ENCODE measurements around the gene MLLT3.
"Not testable (repeated sequence)": the region's sequence is repeated elsewhere in the genome, so short reads cannot be mapped to it uniquely, and the experiment has no call there.

MLLT3 gene

GRCh38 chr9:20622330-20623020 is at the start of gene MLLT3:
Gene MLLT3 (minus strand): TSS chr9:20622499.
- DNase-seq: peak; percentile 49

DNA sequence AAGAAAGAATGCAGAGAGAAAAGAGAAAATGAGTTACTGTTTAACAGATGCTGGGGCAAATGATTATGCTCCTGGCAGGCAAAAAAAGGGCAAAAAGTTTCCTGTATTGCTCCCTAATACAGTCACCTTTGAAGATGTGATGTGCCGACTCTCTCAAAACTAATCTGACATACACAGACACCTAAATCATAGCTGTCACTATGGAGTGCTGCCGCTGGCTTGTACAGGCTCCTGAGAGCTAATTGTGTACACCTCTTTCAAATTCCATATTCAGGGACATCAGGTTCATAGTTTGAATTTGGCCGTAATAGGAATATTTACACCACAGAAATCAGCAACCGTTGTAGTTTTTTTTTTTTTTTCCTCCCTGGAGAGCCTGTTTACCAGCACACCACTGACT is 49.3 kb upstream of the MLLT3 start:
- no peak for DNase-seq

GRCh38 chr9:20670395-20670794 is 48.1 kb upstream of the MLLT3 start:
- no peak for DNase-seq

GRCh38 chr9:20664501-20664900 is 42.2 kb upstream of the MLLT3 start:
- DNase-seq: no peak

- DNase-seq: no peak
Measured at GRCh38 chr9:20663133-20663532, 40.8 kb upstream of the MLLT3 start.

GRCh38 chr9:20662156-20662555 is 39.9 kb upstream of the MLLT3 start:
- no peak for DNase-seq

GRCh38 chr9:20659474-20659967 is 37.2 kb upstream of the MLLT3 start:
- DNase-seq: no peak

DNA sequence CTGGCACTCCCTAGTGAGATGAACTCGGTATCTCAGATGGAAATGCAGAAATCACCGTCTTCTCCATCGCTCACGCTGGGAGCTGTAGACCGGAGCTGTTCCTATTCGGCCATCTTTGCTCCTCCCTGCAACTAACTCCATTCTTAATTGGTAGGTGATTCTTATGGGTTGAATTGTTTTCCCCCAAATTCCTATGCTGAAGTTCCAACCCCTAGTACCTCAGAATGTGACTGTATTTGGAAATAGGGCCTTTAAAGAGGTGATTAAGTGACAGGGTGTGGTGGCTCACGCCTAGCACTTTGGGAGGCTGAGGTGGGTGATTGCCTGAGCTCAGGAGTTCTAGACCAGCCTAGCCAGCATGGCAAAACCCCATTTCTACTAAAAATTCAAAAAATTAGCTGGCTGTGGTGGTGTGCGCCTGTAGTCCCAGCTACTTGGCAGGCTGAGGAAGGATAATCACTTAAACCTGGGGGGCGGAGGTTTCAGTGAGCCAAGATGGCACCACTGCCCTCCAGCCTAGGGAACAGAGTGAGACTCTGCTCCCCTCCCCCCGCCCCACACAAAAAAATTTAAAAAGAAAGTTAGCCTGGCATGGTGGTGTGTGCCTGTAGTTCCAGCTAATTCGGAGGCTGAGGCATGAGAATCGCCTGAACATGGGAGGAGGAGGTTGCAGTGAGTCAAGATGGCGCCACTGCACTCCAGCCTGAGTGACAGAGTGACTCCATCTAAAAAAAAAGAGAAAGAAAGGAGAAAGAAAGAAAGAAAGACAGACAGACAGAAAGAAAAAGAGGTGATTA is 36.6 kb upstream of the MLLT3 start:
- DNase-seq: no peak

- not testable (repeated sequence) for DNase-seq
Measured at GRCh38 chr9:20658246-20658667, 36.0 kb upstream of the MLLT3 start.

DNA sequence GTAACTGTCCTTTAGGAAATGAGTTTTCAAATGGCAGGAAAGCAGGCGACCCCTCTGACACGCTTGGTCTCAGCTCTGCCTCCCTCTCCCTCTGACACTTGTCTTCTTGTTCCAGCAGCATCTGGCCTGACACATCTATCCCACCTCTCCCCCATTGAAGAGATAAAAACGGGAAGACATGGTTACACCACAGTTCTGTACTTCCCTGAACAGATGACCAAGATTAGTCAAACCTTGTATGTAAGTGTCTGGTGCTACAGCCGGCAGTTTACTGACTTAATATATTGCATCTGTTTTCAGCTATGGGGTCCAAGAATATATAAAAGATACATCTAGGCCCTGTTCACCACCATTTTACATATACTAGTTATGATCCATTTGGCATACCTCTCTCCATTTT is 29.6 kb upstream of the MLLT3 start:
- DNase-seq: no peak

GRCh38 chr9:20650750-20651299 is 28.5 kb upstream of the MLLT3 start:
- DNase-seq: no peak

- no peak for DNase-seq
Measured at GRCh38 chr9:20650313-20650712, 28.0 kb upstream of the MLLT3 start.

GRCh38 chr9:20649381-20649780 is 27.1 kb upstream of the MLLT3 start:
- DNase-seq: no peak

DNA sequence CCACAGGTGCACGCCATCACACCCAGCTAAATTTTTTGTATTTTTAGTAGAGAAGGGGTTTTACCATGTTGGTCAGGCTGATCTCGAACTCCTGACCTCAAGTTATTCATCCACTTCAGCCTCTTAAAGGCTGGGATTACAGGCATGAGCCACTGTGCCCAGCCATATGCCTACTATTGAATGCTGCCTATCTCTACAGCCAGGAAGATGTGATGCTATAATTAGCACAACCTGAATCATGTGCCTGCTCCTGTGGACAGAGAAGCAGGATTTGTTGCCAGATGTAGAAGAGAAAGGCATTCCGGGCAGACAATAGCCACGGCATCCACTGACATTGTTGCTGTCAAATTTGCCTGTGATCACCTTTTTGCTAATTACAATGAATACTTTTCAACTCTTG is 24.4 kb upstream of the MLLT3 start:
- no peak for DNase-seq

- DNase-seq: no peak
Measured at GRCh38 chr9:20643660-20644059, 21.4 kb upstream of the MLLT3 start.

- no peak for DNase-seq
Measured at GRCh38 chr9:20642045-20642444, 19.7 kb upstream of the MLLT3 start.

- DNase-seq: peak; percentile 13
Measured at GRCh38 chr9:20640331-20641187, 18.3 kb upstream of the MLLT3 start.

- DNase-seq: no peak
Measured at GRCh38 chr9:20636888-20637440, 14.7 kb upstream of the MLLT3 start.

GRCh38 chr9:20634895-20635294 is 12.6 kb upstream of the MLLT3 start:
- no peak for DNase-seq

DNA sequence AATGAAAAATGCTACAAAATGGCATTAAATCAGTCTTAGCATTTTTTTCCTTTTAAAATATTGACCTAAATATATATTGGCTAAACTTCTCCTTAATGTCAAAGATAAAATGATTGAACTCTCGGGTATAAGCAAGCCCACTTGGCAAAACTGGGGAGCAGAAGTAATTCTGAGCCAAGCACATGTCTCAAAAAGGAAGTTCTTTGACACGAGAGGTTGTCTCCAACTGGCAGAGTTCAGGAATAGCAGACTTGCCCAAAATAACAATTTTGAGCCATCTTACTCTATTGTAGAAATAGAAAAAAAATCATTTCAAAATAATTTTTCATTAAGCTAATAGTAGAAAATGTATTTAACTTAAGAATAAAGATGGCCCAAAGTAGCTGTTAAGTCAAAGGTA is 10.4 kb upstream of the MLLT3 start:
- no peak for DNase-seq

DNA sequence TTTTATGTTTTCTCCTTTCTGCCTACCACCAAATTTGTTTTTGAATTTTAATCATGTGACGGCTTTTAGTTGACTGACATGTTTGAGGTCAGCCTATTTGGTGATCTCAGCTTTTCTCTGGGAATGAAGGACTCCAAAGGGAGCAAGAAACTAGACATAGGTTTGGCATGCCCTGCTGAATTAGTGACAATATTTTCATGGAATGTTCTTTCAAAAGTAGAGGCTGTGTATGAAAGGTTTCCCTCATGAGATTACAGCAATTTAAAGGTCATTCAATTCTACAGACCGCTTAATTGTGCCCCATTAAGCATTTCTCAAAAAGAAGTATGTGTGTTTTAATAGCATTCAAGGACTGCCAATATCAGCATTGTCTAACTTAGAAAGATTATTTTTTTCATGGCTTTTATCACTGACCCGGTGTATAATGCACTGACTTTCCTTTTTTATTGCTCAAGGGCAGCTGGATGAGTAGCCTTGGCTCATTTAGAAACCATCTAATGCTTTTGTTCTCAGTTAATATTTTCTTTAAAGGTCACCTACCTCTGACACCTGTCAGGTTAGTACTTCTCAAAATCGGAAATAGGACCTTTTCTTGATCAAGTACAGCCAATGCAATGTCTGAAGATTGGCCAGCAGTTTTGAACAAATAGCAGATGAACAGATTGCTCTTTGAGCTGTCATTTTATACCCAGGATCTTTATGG is 8.1 kb upstream of the MLLT3 start:
- no peak for DNase-seq

DNA sequence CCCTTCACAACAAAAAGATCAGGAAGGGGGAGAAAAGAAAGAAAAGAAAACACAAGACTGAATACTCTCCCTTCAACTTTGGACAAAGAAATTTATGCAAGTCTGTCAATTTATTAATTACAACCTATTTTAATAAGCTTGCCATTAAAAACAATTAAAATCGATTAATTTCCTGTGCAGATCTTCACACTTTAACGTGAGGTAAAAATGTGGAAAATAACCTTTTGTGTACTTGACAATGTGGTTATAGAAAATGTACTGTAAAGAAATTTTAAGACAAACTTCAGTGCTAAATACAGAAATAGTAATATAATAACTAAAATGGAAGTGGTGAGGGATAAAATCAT is 2.7 kb upstream of the MLLT3 start:
- no peak for DNase-seq
